Caki2 (cell line): ENCODE results near the gene RUNX1. TPM values are rescaled to one million over a fixed set of nuclear protein-coding genes. Genes with fewer than 3 reads are reported as not detected.

ENCODE experiments used
- DNase-seq: peaks from one replicate; pipeline ENCODE4 v3.0.0-alpha.2; 2015; ENCODE audit warnings: low read depth
- in situ Hi-C: cut with HindIII; loops from 2 replicates; pipeline ENCODE4 v1.10.0; 2016; ENCODE audit warnings: low sequenced_read_pairs, low pct_unique_long_range_greater_than_20kb, mixed read lengths
- total RNA-seq: library from RNA; depleted of rRNA; stranded (reverse); fragments of >200 nt; shearing (Covaris generic); gene quantifications from 2 replicates; pipeline ENCODE4 v1.2.3, GENCODE V29; 2014; ENCODE audit warnings: low replicate concordance

RUNX1 gene
- total RNA-seq, 1 experiment from 2014 or later: 4.8 TPM

DNA sequence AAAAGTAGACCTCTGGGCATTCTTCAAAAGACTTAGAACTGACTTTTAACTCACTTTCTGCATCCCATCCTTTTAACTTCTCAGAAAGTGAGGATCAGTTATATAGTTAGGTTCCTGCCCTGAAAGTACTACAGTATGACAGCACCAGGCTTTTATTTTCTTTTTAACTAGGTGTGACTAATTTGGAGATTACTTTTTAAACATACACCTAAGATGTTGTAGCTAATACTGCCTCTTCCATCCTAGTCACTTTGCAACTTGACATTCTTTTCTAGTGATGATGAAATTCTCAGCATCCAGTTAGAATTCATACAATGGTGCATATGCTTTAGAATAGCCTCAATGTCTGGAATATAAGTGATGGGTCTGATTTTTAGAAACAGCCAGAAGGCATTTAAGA lies 24.6 kb downstream of the RUNX1 start:
- DNase-seq: no peak
- in situ Hi-C loops: no loop called here

DNA sequence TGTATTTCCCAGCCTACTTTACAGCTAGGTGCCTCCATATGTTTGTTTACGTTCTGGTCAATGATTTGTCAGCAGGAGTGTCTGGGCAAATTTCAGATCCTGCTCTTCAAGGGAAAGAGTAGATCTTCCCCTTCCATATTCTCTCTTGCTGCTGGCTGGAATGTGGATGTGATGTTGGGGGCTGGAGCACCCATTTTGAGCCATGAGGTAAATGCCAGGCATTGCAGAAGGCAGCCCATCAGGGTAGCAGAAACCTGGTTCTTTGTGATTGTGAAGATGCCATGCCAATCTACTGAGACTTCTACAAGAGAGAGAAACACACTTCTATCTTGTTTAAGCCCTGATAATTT lies 25.1 kb downstream of the RUNX1 start:
- in situ Hi-C loops: no loop called here
- DNase-seq: no peak

DNA sequence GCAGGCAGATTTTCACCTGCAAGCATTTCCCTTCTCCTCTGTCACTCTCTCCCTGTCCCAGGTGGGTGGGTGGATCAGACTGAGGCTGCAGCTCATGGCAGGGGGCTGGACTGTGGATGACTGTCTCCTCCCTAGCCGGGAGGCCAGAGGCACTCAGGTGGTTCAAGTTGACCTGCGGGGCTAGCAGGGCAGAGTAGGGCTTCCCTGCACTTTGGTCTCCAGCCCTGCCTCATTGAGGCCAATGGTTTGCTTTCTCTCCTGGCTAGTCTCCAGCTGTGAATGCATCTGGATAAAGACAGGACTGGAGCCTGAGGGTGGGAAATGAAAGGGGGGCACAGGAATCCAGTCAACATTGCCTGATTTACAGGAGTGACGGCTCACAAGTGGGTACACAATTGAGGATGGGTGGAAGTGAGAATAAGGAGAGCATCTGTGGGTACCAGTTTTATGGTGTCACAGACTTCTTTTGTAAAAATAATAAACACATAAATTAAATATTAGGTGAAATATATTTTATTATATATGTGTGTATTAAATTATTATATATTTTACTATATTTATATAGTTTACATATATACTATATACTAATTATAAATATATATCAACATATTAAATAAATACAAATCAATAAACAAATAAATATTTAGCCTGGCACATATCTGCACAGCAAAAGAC lies 25.6 kb downstream of the RUNX1 start:
- in situ Hi-C loops: no loop called here
- no peak for DNase-seq

DNA sequence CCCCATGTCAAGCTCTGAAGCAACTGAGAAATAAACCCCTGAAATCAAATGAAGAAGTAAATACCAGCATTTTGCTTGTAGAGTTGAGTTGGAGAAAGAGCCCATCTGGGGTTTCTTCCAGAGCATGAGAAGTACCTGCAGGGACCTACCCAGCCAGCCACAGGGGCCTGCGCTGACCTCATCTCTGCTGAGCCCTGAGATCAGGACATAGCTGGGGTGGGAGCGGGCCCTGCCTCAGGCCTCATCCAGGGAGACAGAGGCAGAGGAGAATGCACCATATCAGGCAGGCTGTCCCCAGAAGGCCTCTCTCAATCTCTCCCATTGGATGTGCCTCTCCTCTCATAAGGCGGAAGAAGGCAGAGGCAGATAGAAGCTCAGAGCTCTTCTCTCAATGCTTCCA lies 27.6 kb downstream of the RUNX1 start:
- DNase-seq: no peak
- in situ Hi-C loops: no loop called here

DNA sequence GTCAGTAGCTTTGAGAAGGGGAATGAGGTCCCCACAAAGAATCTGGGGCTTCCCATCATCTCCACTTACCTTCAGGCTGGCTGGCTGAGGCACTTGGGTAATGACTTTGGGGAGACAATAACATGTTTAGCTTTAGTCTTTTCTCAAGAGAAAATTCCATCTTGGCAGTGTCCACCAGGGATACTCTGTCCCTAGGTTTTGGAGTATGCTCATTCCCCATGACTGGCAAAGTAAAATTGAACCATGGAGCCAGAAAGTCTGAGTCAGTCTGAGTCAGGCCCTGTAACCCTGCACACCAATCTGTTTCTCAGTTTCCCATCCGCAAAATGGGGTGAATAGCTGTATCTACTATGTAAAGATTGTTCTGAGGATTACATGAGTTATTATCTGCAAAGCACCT lies 28.2 kb downstream of the RUNX1 start:
- in situ Hi-C loops: no loop called here
- DNase-seq: no peak

DNA sequence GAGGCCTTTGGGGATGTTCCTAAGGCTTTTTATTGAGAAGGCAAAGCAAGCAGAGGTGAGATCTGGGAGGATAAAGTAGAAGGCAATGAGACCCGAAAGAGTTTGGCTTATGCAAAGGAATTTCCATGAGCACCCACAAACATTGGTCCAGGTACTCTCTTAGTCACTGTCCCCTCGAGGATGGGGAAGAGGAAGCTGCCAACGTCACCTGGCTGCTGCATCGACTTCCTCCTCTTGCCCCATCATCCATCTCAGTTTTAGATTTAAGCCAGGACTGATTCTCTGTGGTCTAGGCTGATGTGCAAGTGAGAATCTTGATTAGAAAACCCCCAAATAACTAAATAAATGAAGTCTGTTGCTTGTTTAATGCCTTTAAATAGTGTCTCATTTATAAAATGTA lies 28.7 kb downstream of the RUNX1 start:
- no peak for DNase-seq

DNA sequence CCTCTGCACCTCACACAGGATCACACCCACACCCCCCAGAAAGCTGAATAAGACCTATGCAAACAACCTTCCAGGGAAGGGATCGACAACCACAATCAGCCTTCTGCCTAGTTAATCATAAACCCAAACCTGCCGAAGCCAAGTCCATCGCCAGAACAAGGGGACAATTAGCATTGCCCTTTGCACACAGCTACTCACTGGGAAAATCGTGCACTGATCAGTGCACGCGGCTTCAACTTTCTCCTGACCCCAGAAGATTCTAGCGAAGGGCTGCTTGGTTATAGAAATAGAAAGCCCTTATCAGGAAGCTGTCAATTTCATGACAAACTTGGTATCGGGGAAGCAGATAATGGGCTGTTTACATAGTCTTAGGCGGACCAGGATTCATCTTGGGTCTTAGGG lies 29.5 kb downstream of the RUNX1 start:
- DNase-seq: peak; percentile 76
- in situ Hi-C loops: no loop called here

More for the DNA sequence above, 28.7 kb downstream of the RUNX1 start:
- in situ Hi-C loops: no loop called here

DNA sequence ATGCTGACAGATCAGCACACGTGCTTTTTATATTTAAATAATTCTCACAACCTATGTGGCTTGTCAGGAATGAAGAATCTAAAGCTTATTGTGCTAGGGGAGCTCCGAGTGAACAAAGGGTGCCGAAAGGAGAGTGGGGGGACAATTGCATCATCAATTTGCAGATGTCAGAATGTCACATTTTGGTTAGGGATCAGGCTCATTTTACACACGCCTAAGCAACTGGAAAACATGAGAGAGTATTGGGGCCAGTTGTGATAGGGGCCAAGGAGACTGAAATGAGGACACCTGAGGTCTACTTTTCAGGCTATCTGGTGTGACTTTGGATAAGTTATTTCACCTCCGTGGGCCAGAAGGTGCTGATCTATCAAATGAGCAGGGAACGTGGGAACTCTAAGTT lies 31.8 kb downstream of the RUNX1 start:
- in situ Hi-C loops: no loop called here
- no peak for DNase-seq

DNA sequence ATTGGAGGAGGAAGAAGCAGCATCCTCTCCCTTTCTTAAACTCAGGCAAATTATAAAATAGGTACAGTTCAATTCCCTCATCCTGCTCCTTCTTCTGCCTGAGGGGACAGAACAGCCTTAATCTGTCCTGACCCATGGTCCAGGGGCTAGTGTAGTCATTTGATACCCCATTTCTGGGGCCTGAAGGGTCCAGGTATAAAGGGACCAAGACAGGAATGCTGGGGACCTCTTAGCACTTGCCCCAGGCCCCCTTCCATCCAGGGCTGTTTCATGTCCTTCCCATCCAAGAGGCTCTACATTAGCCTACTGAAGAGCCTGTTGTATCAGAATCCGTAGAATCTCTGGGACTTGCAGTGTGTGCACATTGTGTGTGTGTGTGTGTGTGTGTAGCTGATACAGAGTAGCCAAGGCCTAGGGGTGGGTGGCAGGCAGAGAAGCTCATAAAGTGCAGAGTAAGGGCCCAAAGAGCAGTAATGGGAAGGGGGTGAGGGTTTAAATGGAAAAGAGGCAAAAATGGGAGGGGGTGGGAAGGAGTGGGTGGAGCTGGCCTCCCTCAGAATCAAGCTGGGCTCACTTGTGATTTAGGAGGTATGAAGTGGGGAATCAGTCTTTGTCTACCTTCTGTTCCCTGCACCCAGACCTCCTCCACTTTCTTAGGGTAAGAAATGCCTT lies 32.4 kb downstream of the RUNX1 start:
- DNase-seq: no peak
- in situ Hi-C loops: no loop called here

DNA sequence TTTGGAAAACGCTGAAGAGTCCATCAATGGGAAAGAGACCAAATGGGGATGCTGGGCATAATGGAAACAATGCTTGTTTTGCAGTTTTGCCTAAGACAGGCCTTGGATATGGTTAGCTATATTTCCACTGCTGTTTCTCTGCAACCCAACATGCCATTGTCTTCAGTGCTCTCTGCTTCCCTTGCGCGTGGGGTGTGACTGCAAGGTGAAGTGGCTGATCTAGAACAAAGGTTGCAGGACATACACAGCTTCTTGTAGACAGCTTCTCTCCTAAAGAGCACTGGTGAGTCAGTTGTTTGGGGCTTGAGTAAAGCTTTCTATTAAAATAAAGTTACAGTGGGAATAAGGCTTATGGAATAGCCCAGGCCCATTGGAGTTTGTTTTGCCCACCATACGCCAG lies 33.0 kb downstream of the RUNX1 start:
- in situ Hi-C loops: no loop called here

DNA sequence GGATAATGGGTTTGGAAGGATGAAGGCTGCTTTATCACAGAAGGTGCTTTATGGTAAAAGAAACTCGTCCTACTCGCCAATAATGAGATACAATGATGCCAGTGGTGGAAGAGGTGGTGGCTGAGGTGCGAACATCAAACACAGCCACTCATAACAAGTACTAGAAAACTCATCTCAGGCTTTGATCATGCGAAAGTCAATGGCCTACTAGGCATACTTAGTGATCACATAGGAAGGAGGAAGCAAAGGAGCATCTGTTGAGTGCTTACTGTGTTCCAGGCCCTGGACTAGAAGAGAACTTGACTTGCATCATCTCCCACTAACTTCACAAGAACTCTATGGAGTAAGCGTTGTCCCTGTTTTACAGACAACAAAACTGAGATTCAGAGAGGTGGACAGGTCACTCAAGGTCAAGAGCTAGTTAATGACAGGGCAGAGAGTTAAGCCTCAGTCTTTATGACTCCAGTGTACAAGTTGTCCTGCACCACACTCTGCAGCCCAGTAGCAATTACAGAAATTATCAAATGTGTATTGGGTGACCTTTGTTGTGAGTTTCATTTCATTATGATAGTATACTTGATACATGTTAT lies 33.6 kb downstream of the RUNX1 start:
- in situ Hi-C loops: no loop called here
- no peak for DNase-seq

More for the DNA sequence above, 33.0 kb downstream of the RUNX1 start:
- DNase-seq: no peak

DNA sequence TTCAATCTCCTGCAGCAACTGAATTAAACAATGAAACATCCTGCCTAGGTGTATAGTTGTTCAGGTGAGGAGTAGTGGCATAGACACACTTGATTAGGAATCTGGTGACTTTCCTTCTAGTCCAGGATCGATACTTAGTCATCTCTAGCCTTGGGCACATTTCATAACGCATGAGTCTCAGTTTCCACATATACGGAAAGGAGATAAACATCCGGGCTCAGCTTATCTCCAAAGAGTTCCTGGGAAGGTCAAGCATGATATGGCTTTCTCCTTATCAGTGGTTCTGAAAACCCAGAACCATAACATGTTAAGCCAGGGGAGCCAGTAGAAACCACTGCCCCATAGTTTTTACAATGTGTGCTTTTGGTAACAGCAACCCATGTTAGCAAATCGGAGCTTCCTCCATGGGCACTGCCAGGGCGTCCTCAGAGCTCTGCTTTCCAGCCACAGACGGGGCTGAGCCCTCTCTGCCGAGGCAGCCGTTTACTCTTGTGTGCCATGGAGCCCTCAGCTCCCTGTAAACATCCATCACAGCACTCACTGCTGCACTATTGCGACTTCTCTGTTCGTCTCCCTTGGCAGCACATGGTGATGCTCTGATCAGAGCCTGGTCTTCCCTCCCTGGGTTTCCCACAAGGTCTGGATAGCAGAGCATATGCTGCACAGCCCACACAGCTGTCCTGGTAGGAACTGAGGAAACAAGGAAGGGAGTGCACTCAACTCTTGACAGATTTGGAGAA lies 34.6 kb downstream of the RUNX1 start:
- in situ Hi-C loops: no loop called here
- no peak for DNase-seq

DNA sequence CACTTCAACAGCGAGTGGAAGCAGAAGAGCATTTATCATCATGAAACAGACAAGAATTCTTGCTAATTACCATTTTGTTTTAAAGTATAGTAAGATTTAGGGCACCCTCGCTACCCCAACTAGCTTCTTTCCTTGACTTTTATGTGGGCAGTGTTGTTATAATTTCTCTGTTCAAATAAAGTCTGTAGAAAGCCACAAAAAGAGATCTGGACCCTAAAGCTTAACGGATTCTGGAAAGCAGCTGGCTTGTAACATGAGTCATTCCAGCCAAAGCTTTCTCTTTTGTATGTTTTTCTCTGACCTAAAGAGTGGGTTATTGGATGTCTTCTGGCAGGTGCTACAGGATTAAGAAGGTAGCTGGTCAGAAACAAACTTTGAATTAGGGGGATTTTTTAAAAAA lies 37.4 kb downstream of the RUNX1 start:
- in situ Hi-C loops: no loop called here
- no peak for DNase-seq

DNA sequence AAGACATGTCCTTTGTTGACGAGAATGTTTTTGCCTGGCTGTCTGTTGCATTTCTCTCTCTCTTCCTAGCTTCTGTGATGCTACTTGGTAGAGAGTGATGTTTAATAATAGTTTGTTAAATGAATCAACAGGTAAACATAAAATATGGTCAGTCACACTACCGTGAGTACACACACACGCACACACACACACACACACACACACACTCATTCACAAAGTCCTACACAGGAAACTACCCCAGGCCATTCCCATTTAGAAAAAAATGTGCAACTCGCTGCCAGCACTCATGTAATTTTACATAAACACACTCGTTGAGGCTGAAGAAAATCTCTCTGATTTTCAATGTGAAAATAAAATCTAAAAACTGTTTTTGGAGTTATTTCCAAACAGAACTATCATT lies 38.7 kb downstream of the RUNX1 start:
- in situ Hi-C loops: no loop called here
- DNase-seq: no peak

DNA sequence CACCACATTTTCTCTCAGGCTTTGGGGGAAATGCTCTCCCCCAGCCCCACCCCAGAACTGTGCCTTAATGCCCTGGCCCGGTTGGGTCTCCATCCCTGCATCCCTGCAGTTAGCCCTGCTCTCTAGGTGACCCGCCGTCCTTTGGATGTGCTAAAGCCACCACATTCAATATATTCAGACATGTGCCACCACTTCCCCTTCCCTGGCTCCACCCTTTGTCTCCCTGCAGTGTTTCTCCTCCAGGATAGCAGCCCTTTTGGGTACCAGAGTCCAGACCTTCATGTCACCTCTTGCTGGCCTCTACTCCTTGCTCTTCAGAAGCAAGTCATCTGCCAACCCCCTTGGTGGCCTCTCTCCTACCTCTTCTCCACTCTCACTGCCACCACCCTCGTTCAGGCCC lies 41.8 kb downstream of the RUNX1 start:
- in situ Hi-C loops: no loop called here
- DNase-seq: no peak

DNA sequence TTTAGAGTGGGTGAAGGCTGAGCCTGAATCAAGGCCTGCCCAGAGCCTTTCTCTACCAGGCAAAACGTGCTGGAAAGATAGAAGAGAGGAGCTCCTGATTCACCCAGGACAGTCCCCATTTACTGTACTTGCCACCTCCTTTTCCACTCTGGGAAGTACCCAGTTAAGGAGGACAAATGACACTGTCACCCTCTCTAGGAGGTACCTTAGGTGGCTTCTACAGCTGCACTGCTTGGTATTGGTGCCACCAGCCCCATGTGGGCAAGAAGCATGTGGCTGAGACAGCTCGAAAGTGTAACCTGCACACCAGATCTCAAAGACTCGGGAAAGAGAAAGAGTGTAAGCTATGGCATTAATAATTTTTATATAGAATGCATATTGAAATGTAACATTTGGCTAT lies 42.3 kb downstream of the RUNX1 start:
- in situ Hi-C loops: no loop called here
- no peak for DNase-seq

DNA sequence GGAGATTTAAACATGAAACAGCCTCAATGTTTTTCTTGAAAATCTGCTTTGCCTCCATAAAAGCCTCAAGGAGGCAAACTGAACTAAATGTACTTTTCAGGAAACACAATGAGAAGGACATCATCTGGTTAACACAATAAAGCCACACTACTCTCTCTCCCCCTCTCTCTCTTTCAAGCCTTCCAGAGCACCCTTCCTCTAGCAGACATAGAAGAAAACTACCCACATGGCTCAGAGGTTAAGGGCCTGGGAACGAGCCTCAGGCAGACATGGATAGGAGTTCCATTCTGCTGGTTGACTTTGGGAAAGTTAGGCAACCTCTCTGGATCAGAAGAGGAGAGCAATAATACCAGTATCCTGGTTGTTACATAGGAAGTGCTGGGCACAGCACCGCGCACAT lies 42.9 kb downstream of the RUNX1 start:
- no peak for DNase-seq
- in situ Hi-C loops: no loop called here

DNA sequence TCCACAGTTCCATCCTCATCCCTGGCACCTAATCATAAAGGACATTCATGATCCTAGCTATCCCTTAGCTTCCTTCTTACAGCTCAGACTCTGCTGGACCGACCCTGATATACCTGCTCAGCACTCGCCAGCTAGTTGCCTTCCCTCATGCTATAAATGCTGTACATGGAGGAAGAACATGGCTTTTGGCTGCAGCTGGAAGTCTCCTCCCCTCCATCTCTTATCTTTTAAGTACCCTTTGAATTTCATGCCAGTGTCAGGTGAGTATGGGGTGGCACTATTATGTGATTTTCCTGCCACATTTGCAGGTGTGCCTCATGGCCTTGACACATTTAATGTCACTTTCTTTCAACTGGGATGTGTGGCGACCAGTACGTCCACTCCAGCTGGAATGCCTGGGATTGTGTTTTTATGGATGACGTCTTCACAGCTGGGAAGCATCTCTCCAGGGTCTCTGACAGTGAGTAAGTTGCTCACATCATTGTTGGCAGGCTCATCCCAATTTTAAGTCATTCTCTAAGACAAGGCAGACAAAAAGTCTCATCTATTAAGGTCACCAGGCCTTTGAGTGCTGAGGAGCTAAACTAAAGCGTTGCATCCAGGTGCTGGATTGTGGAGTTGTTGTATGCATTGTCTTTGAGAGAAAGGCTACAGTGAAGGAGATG lies 43.4 kb downstream of the RUNX1 start:
- DNase-seq: no peak
- in situ Hi-C loops: no loop called here

DNA sequence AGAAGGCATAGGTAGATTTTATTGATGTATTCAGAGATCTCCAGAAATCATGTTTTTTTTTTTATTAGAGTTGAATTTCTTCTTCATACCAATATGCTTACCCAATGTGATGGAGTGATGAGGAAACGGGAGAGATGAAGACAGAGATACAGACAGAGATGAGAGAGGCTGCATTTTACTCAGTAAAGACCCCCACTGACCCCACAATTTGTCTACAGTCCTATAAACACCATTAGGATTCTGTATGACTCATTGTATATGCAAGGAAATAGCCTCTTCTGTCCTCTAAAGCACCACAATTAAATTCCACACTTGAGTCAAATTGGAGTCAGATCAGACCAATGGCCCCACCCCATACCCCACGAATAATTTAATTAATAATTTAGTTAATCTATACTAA lies 44.0 kb downstream of the RUNX1 start:
- in situ Hi-C loops: no loop called here
- DNase-seq: no peak
